Stimulated activated CD8-positive, alpha-beta memory T cell treated with anti-CD3 and anti-CD28 coated beads, Interleukin-15, amount 100 ng/mL, for 48 hours (primary cell): ENCODE measurements around the gene PSMD3.
"Not testable (repeated sequence)": the region's sequence is repeated elsewhere in the genome, so short reads cannot be mapped to it uniquely, and the experiment has no call there.

ENCODE experiments used
- DNase-seq, 2 donors: peaks; one replicate each; pipeline ENCODE4 v3.0.0-alpha.2; 2020; ENCODE audit warnings: low read depth in 2 of 2

The PSMD3 gene

GRCh38 chr17:39996800-39997199 is 16.2 kb downstream of the PSMD3 start:
- DNase-seq: no peak

GRCh38 chr17:39997543-39997942 is 16.9 kb downstream of the PSMD3 start:
- DNase-seq: no peak

- no peak for DNase-seq
Observed at GRCh38 chr17:39999067-39999466, 18.5 kb downstream of the PSMD3 start.

- no peak for DNase-seq
Observed at GRCh38 chr17:40000161-40000560, 19.6 kb downstream of the PSMD3 start.

GRCh38 chr17:40001335-40001734 is 20.7 kb downstream of the PSMD3 start:
- DNase-seq: not testable (repeated sequence)

- no peak for DNase-seq
Observed at GRCh38 chr17:40004072-40004471, 23.5 kb downstream of the PSMD3 start.

- DNase-seq: no peak
Observed at GRCh38 chr17:40004712-40005111, 24.1 kb downstream of the PSMD3 start.

- no peak for DNase-seq
Observed at GRCh38 chr17:40005520-40005919, 24.9 kb downstream of the PSMD3 start.

GRCh38 chr17:40010946-40011500 is 30.4 kb downstream of the PSMD3 start:
- not testable (repeated sequence) for DNase-seq

- not testable (repeated sequence) for DNase-seq
Observed at GRCh38 chr17:40012017-40012647, 31.5 kb downstream of the PSMD3 start.

- no peak for DNase-seq
Observed at GRCh38 chr17:40014375-40014980, 33.9 kb downstream of the PSMD3 start.

- no peak for DNase-seq
Observed at GRCh38 chr17:40015005-40015997, 34.7 kb downstream of the PSMD3 start, which contains the start of gene CSF3. CSF3 (plus strand) TSS chr17:40015440; CDS start chr17:40015475, 35 bp downstream.

- DNase-seq: no peak
Observed at GRCh38 chr17:40015998-40016985, 35.7 kb downstream of the PSMD3 start.

- DNase-seq: no peak
Observed at GRCh38 chr17:40017422-40018080, 36.9 kb downstream of the PSMD3 start.

- DNase-seq: no peak
Observed at GRCh38 chr17:40018211-40019121, 37.9 kb downstream of the PSMD3 start.

- DNase-seq: no peak
Observed at GRCh38 chr17:40019140-40019991, 38.8 kb downstream of the PSMD3 start.

GRCh38 chr17:40020146-40020545 is 39.5 kb downstream of the PSMD3 start:
- no peak for DNase-seq

GRCh38 chr17:40021451-40021971 is 40.9 kb downstream of the PSMD3 start:
- DNase-seq: no peak
